T-cell (primary cell): ENCODE measurements around the gene GET4. TPM values are rescaled to one million over a fixed set of nuclear protein-coding genes. Genes with fewer than 3 reads are reported as not detected.
"Not testable (repeated sequence)": the region's sequence is repeated elsewhere in the genome, so short reads cannot be mapped to it uniquely, and the experiment has no call there.

Experiments used
- ATAC-seq, 4 experiments: fragments of 200-7000 bp in 3 of 4; fragments of 150-1000 bp in 1 of 4; cut with Tn5 transposase; replicated peaks in 1 of 4; 1 replicate in 3 of 4; 2 replicates in 1 of 4; pipeline ENCODE4 v1.10.0; 2021; ENCODE audit warnings: moderate library complexity in 3 of 4, mild to moderate bottlenecking in 2 of 4, moderate number of reproducible peaks in 1 of 4
- CTCF ChIA-PET, 2 donors: fragments of 300-600 bp; sonication (Branson Sonifier 250); formaldehyde crosslinking; loops; one replicate each; lab custom pipeline; 2022; ENCODE audit warnings: antibody characterized with exemption in 2 of 2; lab: Charles Lee
- POLR2A ChIA-PET, 2 donors: fragments of 300-600 bp; sonication (Branson Sonifier 250); formaldehyde crosslinking; loops; one replicate each; lab custom pipeline; 2022; ENCODE audit warnings: antibody characterized with exemption in 2 of 2; lab: Charles Lee
- DNase-seq, 35 experiments: peaks; one replicate each; pipeline versions ENCODE4 v3.0.0 to v3.0.0-alpha.2; 2013 to 2023
- H3K27ac ChIP-seq: one replicate; pipeline ENCODE4 v1.5.1; 2013; ENCODE audit warnings: low read length
- H3K27me3 ChIP-seq, 2 experiments: replicated peaks in 1 of 2; 1 replicate in 1 of 2; 2 replicates in 1 of 2; pipeline versions ENCODE4 v1.6.1 to v1.7.0; 2013; ENCODE audit warnings: low read length in 1 of 2, mixed read lengths in 1 of 2; ENCODE audit not compliant: control insufficient read depth in 2 of 2, insufficient read depth in 2 of 2; ENCODE audit errors: extremely low read depth in 1 of 2
- H3K36me3 ChIP-seq, 2 donors: 1 replicate in 1 of 2; 2 replicates in 1 of 2; pipeline versions ENCODE4 v1.6.1 to v1.7.0; 2013; ENCODE audit warnings: low read length in 1 of 2; ENCODE audit not compliant: control insufficient read depth in 2 of 2, insufficient read depth in 1 of 2; ENCODE audit errors: extremely low read depth in 1 of 2
- H3K4me1 ChIP-seq, 2 experiments: 1 replicate in 1 of 2; 2 replicates in 1 of 2; pipeline versions ENCODE4 v1.6.1 to v1.7.0; 2013; ENCODE audit warnings: low read length in 2 of 2, mixed read lengths in 1 of 2; ENCODE audit not compliant: insufficient read depth in 2 of 2, control insufficient read depth in 1 of 2; ENCODE audit errors: extremely low read depth in 1 of 2
- H3K4me3 ChIP-seq, 2 donors: 1 replicate in 1 of 2; 2 replicates in 1 of 2; pipeline versions ENCODE4 v1.5.1 to v1.7.0; 2013; ENCODE audit warnings: mild to moderate bottlenecking in 2 of 2, low read length in 1 of 2, moderate library complexity in 1 of 2; ENCODE audit not compliant: control insufficient read depth in 1 of 2; ENCODE audit errors: extremely low read depth in 1 of 2
- H3K9me3 ChIP-seq: 2 replicates; pipeline ENCODE4 v1.7.0; 2013
- H3K27ac Mint-ChIP-seq, 2 donors: one replicate each; pipeline ENCODE4 v1.8.0; 2020 to 2021; ENCODE audit warnings: mild to moderate bottlenecking in 2 of 2, mixed read lengths in 2 of 2
- H3K27me3 Mint-ChIP-seq, 2 donors: one replicate each; pipeline ENCODE4 v1.8.0; 2021 to 2022; ENCODE audit warnings: mixed read lengths in 2 of 2
- H3K36me3 Mint-ChIP-seq: one replicate; pipeline ENCODE4 v1.8.0; 2021; ENCODE audit warnings: mixed read lengths
- H3K4me1 Mint-ChIP-seq, 3 donors: one replicate each; pipeline ENCODE4 v1.8.0; 2020 to 2022; ENCODE audit warnings: mixed read lengths in 3 of 3, mild to moderate bottlenecking in 1 of 3
- H3K4me3 Mint-ChIP-seq, 3 donors: one replicate each; pipeline ENCODE4 v1.8.0; 2020 to 2022; ENCODE audit warnings: mild to moderate bottlenecking in 3 of 3, mixed read lengths in 3 of 3, moderate library complexity in 3 of 3
- H3K9me3 Mint-ChIP-seq, 3 donors: one replicate each; pipeline ENCODE4 v1.8.0; 2020 to 2022; ENCODE audit warnings: mixed read lengths in 3 of 3
- whole genome bisulfite sequencing: methylation state at CpG from one replicate; pipeline ENCODE4 v1.1.5; 2013; ENCODE audit warnings: missing lambda C conversion rate; ENCODE audit not compliant: insufficient coverage; 5-methylcytosine and 5-hydroxymethylcytosine counted together
- total RNA-seq, 35 experiments: library from RNA in 6 of 35; stranded (reverse) in 6 of 35; fragments of 120-200 nt in 1 of 35; gene quantifications; one replicate each; pipeline versions ENCODE4 v1.2.1 to v1.2.4 and lab custom pipeline; 2013 to 2026

GET4 gene
- total RNA-seq, 5 donors from 2014 or later (not counting 1 experiment from before 2014, with no cell fraction given), result 52.2 to 76.4 (median 54.7) TPM

DNA sequence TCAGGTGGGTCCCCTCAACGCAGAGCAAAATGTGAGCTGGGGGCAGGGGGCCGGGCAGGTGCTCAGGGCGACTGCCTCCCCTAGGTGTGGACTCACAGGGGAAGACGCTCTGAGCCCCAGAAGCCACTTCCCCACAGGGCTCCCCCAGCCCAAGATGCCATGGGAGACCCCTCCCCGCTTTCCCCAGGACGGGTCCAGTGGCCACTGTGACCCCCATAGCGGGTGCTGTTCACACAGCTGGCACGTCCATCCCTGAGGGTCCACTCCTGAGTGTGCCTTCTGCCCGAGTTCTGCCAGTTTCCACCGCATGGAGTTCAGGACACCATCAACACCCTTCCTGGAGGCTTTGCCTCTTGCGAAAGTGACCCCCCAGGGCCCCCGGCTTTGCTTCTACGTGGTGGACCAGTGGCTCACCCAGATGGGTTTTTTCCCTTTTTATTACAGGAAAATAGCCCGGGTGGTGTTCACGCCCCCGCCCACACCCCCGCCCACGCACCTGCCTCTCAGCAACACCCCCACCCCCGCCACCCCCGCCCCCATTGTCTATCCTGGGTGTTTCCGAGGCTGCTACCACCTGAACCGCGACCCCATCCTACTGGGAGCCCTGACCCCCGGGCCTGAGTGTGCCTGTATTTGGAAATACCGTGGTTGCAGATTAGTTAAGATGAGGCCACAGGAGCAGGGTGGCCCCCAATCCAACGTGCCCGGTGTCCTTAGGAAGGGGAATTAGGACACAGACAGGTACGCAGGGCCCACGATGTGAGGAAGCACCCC, 46.2 kb downstream of the GET4 start:
- H3K36me3 Mint-ChIP-seq, result no peaks in the 10 kb centered on the region
- CTCF ChIA-PET, result interaction anchor here in 1 of 2 donors (0.7 to 1.4 kb wide), 3 partner anchors 12 to 110 kb away, joined by 4 to 5 read pairs (median 5); no protein-coding TSS in a partner anchor
- H3K27ac Mint-ChIP-seq, result peak overlapping the region; percentile 91 to 94
- 7% methylated on average over 17 of the region's 29 CpGs for WGBS
- H3K9me3 ChIP-seq, result no peaks in the 10 kb centered on the region
- POLR2A ChIA-PET, result interaction anchor here (0.7 to 1.1 kb wide), 3 partner anchors 12 to 216 kb away, joined by 3 read pairs; partner anchors contain the start of gene COX19 (in 1 of the 2)
- peak overlapping the region; percentile 96 for H3K27ac ChIP-seq
- H3K4me1 ChIP-seq, result peaks cover 20 to 77% of the 10 kb centered on the region in 2 experiments
- peak overlapping the region; percentile 75 to 89 (median 84) for H3K4me3 Mint-ChIP-seq
- H3K4me1 Mint-ChIP-seq, result peaks cover 21 to 44% (median 32%) of the 10 kb centered on the region in 3 donors
- no peaks in the 10 kb centered on the region for H3K27me3 ChIP-seq
- no peaks in the 10 kb centered on the region for H3K27me3 Mint-ChIP-seq
- ATAC-seq (peak; percentile 2 to 5 (median 3)), DNase-seq (peak in 11 of 35 experiments; percentile 6 to 58 (median 34))
- H3K4me3 ChIP-seq, result peak overlapping the region; percentile 72 to 83
- no peaks in the 10 kb centered on the region for H3K36me3 ChIP-seq
- H3K9me3 Mint-ChIP-seq, result no peaks in the 10 kb centered on the region

DNA sequence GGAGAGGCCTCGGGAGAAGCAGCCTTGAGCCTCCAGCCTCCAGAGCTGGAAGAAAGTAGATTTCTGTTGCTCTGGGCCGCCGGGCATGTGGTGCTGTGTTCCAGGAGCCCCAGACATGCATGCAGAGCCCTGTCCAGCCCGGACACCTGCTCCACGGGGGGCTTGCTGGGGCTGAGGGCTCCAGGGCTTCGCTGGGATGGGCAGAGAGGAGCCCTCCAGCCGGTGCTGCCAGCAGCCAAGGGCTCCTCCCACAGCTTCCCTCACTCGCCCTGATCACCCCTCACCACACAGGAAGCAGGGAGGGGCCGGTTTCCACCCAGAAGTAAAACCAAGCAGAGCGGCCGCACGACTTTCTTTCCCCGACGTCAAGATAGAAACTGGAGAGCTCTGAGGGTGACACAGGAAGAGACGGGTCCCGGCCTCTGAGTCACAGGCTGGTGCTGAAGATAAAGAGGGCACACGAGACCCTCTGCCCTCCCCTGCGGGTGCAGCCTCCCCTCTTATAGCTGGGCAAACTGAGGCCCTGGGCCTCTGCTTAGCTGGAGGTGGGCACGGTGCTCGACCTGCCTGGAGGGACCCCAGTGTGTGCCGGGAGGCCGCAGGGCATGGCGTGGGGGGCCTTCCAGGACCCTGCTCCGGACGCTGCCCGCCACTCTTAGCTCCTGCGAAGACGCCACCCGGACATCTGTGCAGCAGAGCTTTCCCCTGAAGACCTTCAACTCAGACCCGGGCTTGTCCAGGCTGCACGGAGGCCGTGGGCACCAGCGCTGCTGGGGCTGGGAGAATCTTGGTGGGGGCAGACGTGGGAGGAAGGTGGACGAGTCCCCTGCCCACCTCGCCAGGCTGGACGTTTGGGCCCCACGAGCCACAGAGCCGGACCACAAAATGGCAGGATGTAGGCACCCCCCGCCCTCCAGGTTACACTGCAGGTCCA, 47.0 kb downstream of the GET4 start:
- ChIA-PET CTCF (interaction anchor here (0.6 to 1.4 kb wide), 4 partner anchors 13 to 111 kb away, joined by 3 to 5 read pairs (median 4); no protein-coding TSS in a partner anchor), POLR2A (interaction anchor here (0.7 to 1.1 kb wide), 3 partner anchors 13 to 215 kb away, joined by 3 read pairs; partner anchors contain the start of gene COX19 (in 1 of the 2))
- WGBS, result 2% methylated on average over 29 of the region's 40 CpGs
- peaks cover 20 to 78% of the 10 kb centered on the region in 2 experiments for H3K4me1 ChIP-seq
- DNase-seq (peak; percentile 85 to 95 (median 92)), ATAC-seq (peak; percentile 89 to 95 (median 92))
- Mint-ChIP-seq H3K27ac (peak overlapping the region; percentile 91 to 94), H3K27me3 (no peaks in the 10 kb centered on the region), H3K4me3 (peak overlapping the region; percentile 75 to 89 (median 84)), H3K36me3 (no peaks in the 10 kb centered on the region), H3K4me1 (peaks cover 21 to 43% (median 32%) of the 10 kb centered on the region in 3 donors), H3K9me3 (no peaks in the 10 kb centered on the region)
- H3K27ac ChIP-seq, result peak overlapping the region; percentile 96
- peak overlapping the region; percentile 67 to 83 for H3K4me3 ChIP-seq
- H3K27me3 ChIP-seq, result no peaks in the 10 kb centered on the region
- H3K9me3 ChIP-seq, result no peaks in the 10 kb centered on the region
- H3K36me3 ChIP-seq, result no peaks in the 10 kb centered on the region

DNA sequence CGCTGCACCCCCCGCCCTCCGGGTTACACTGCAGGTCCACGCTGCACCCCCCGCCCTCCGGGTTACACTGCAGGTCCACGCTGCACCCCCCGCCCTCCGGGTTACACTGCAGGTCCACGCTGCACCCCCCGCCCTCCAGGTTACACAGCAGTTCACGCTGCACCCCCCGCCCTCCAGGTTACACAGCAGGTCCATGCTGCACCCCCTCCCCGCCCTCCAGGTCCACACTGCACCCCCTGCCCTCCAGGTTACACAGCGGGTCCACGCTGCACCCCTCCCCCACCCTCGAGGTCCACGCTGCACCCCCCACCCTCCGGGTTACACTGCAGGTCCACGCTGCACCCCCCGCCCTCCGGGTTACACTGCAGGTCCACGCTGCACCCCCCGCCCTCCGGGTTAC, 47.7 kb downstream of the GET4 start:
- H3K27ac Mint-ChIP-seq, H3K36me3 ChIP-seq, ATAC-seq, H3K9me3 Mint-ChIP-seq, DNase-seq, H3K27me3 ChIP-seq, H3K36me3 Mint-ChIP-seq, H3K27me3 Mint-ChIP-seq, POLR2A ChIA-PET, H3K9me3 ChIP-seq: not testable (repeated sequence)
- peak overlapping the region in 1 of 2 donors; percentile 83 for H3K4me3 ChIP-seq
- H3K27ac ChIP-seq, result peak overlapping the region; percentile 96
- CTCF ChIA-PET, result interaction anchor here (0.6 to 1.4 kb wide), 2 partner anchors 14 to 22 kb away, joined by 3 to 4 read pairs; no protein-coding TSS in a partner anchor
- Mint-ChIP-seq H3K4me1 (peaks cover 21 to 47% (median 35%) of the 10 kb centered on the region in 3 donors), H3K4me3 (peak overlapping the region in 1 of 3 donors; percentile 89)
- WGBS, result 23% methylated on average over 3 of the region's 25 CpGs
- H3K4me1 ChIP-seq, result peaks cover 20 to 81% of the 10 kb centered on the region in 2 experiments

DNA sequence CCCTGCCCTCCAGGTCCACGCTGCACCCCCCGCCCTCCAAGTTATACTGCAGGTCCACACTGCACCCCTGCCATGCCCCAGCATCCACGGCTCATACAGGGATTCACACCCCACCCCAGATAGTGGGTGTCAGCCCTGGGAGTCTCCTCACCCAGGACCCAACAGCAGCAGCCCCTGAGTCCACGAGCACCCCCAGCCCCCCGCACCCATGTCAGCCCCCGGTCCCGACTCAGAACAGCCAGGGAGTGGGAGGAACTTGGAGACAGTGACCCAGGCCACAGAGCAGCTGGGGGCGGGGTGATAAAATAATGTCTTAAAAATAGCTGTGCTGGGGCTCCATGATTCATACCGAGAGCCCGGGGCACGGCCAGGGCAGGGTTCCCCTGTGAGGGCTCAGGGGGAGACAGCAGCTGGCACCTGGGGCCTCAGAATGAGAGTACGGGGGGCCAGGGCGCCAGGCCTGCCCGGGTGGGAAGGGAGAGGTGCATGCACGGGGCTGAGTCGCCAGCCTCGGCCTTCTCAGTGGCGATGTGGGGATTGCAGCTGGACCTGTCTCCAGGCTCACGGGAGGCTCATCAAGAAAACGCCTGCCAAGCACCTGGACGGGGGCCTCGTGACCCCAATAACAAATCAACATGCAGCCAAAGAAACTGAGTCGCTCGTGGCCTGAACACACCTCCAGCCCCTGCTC, 48.3 kb downstream of the GET4 start:
- Mint-ChIP-seq H3K4me1 (peaks cover 15 to 50% (median 39%) of the 10 kb centered on the region in 3 donors), H3K27me3 (no peaks in the 10 kb centered on the region), H3K27ac (peak overlapping the region; percentile 69 to 73), H3K4me3 (peak overlapping the region; percentile 45 to 58 (median 47)), H3K9me3 (no peaks in the 10 kb centered on the region), H3K36me3 (no peaks in the 10 kb centered on the region)
- Histone ChIP-seq H3K27ac (peak overlapping the region; percentile 72), H3K27me3 (no peaks in the 10 kb centered on the region), H3K4me3 (peak overlapping the region in 1 of 2 donors; percentile 4), H3K36me3 (no peaks in the 10 kb centered on the region), H3K9me3 (no peaks in the 10 kb centered on the region), H3K4me1 (peaks cover 20 to 88% of the 10 kb centered on the region in 2 experiments)
- no peak for ATAC-seq
- 20% methylated on average over 19 of the region's 24 CpGs for WGBS
- DNase-seq, result peak in 9 of 35 experiments; percentile 3 to 48 (median 36)
- POLR2A ChIA-PET, result no interaction called here
- CTCF ChIA-PET, result no interaction called here

DNA sequence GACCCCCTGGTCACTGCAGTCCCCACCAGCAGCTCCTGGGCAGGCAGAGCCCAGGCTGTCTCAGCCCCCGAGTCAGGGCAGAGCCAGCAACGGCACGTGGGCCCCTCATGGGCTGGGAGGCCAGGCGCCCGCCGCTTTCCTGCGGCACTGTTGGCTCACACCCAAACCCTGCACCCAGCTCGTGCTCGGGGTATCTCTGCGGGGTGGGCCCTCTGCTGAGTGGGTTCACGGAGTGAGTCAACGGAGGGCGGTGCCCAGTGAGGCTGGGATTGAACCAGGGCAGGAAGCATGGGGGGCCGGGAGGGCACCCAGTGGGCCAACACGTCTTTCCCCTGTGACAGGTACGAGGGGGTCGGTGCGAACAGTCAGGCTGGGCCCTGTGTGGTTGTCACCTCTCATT, 49.2 kb downstream of the GET4 start:
- Histone ChIP-seq H3K27me3 (no peaks in the 10 kb centered on the region), H3K36me3 (no peaks in the 10 kb centered on the region), H3K27ac (peak overlapping the region; percentile 72), H3K4me1 (peaks cover 20 to 93% of the 10 kb centered on the region in 2 experiments), H3K4me3 (peak overlapping the region in 1 of 2 donors; percentile 17), H3K9me3 (no peaks in the 10 kb centered on the region)
- Mint-ChIP-seq H3K4me3 (peak overlapping the region in 2 of 3 donors; percentile 17 to 40), H3K4me1 (peaks cover 14 to 54% (median 40%) of the 10 kb centered on the region in 3 donors), H3K27ac (peak overlapping the region in 1 of 2 donors; percentile 69), H3K27me3 (no peaks in the 10 kb centered on the region), H3K9me3 (no peaks in the 10 kb centered on the region), H3K36me3 (no peaks in the 10 kb centered on the region)
- peak; percentile 14 to 38 (median 29) for ATAC-seq
- CTCF ChIA-PET, result no interaction called here
- WGBS, result 37% methylated on average over 16 of the region's 18 CpGs
- POLR2A ChIA-PET, result no interaction called here
- DNase-seq, result peak in 34 of 35 experiments; percentile 47 to 83 (median 66)
